Measurements from ENCODE around the gene MRPL9.

The MRPL9 gene

DNA sequence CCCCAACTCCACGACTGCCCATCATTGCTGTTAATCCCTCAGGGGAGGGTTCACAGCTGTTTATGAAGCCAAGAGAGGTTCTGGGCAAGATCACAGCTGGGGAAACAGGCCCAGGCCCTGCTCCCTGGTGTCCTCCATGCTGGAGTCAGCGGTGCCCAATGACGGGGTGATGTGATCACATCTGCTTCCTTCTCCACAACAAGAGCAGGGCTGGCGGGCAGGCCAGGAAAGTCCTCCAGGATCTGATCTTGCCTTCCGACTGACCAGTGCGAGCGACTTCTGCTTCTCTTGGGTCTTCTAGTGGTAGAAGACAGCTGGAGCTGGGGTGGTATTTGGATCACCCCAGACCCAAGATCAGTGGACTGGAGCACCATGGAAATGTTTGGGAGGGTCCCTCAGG, 42.9 kb upstream of the MRPL9 start:
- CTCF ChIA-PET = interaction anchor here (0.6 kb wide), 1 partner anchor 379 kb away, joined by 4 read pairs; no protein-coding TSS in a partner anchor
- DNase-seq (ENCODE audit: low spot score) = no peak
- POLR2A ChIA-PET (ENCODE audit: low non-redundant PET) = no interaction called here
- H3K27ac ChIP-seq = no peak overlapping the region
- TF ChIP-seq CTCF (conservative IDR thresholded peaks at IDR 0.05; ENCODE audit: low read depth) = no peak

GRCh38 chr1:151805066-151805820, 41.9 kb upstream of the MRPL9 start, which contains the start of gene LINGO4:
Gene LINGO4, minus strand, starts transcription at chr1:151805419. Its CDS starts 2,715 bp downstream, at chr1:151802704.
- TF ChIP-seq CTCF (conservative IDR thresholded peaks at IDR 0.05; ENCODE audit: low read depth) = no peak
- DNase-seq (ENCODE audit: low spot score) = no peak
- ChIA-PET POLR2A (ENCODE audit: low non-redundant PET) (no interaction called here), CTCF (interaction anchor here (0.6 kb wide), 1 partner anchor 70 kb away, joined by 3 read pairs; no protein-coding TSS in a partner anchor)
- H3K27ac ChIP-seq = no peak within 1 kb of the TSS

DNA sequence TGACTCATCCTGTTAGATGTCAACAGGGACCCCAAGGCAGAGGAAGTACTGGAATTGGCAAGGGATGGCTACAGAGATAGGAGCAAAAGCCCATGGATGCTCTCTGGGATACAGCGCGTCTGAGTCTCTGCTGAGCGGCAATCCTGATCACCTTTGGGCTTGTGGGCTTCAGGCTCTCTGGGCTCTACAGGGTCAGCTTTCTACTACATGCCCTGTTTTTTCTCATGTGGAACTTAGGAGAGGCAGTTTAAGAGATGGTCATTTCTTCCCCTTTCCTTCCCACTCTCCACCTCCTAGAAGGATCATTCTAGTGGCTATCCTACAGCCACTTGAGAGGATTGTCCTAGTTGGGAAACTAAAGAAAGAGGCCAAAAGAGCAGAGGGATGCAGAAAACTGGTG, 40.6 kb upstream of the MRPL9 start:
- H3K27ac ChIP-seq = no peak overlapping the region
- CTCF ChIA-PET = interaction anchor here (0.6 kb wide), 2 partner anchors 13 to 26 kb away, joined by 5 read pairs; partner anchors contain the start of gene TDRKH
- DNase-seq (ENCODE audit: low spot score) = no peak
- POLR2A ChIA-PET (ENCODE audit: low non-redundant PET) = no interaction called here
- TF ChIP-seq CTCF (conservative IDR thresholded peaks at IDR 0.05; ENCODE audit: low read depth) = no peak

- ChIA-PET CTCF (interaction anchor here (0.7 kb wide), 1 partner anchor 551 kb away, joined by 4 read pairs; no protein-coding TSS in a partner anchor), POLR2A (ENCODE audit: low non-redundant PET) (no interaction called here)
- no peak overlapping the region for H3K27ac ChIP-seq
- DNase-seq (ENCODE audit: low spot score) = no peak
- no peak for TF ChIP-seq CTCF (conservative IDR thresholded peaks at IDR 0.05; ENCODE audit: low read depth)
Observed at GRCh38 chr1:151803164-151803563, 39.9 kb upstream of the MRPL9 start.

- ChIA-PET POLR2A (ENCODE audit: low non-redundant PET) (no interaction called here), CTCF (interaction anchor here (0.7 kb wide), 1 partner anchor 550 kb away, joined by 4 read pairs; no protein-coding TSS in a partner anchor)
- no peak for TF ChIP-seq CTCF (conservative IDR thresholded peaks at IDR 0.05; ENCODE audit: low read depth)
- DNase-seq (ENCODE audit: low spot score) = no peak
- no peak overlapping the region for H3K27ac ChIP-seq
Observed at GRCh38 chr1:151802372-151802771, 39.1 kb upstream of the MRPL9 start.

DNA sequence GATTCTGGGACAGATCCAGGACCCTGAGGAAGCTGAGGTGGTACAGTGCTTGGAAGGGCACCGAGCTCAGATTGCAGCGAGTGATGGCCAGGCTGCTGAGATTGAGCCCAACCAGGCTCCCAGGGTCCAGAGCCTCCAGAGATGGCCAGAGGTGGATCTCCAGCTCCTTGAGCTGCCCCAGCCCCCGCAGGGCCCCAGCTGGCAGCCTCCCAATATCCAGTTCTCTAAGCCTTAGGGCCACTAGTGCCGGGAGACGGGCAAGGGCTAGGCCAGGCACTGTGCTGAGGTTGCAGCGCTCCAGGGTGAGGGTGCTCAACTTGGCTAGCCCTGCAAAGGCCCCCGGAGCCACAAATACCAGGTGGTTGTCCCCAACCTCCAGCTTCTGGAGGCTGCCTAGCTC, 38.5 kb upstream of the MRPL9 start:
- CTCF ChIA-PET = no interaction called here
- POLR2A ChIA-PET (ENCODE audit: low non-redundant PET) = no interaction called here
- no peak overlapping the region for H3K27ac ChIP-seq
- DNase-seq (ENCODE audit: low spot score) = no peak
- no peak for TF ChIP-seq CTCF (conservative IDR thresholded peaks at IDR 0.05; ENCODE audit: low read depth)

All from RWPE1 (cell line).